ENCODE data around the gene BTG4.

GRCh38 chr11:111531136-111531535 lies 18.9 kb upstream of the BTG4 start:
- TF ChIP-seq CTCF (IDR thresholded peaks at IDR 0.05): no peak
- TF ChIP-seq POLR2A (IDR thresholded peaks at IDR 0.05): no peak
- TF ChIP-seq POLR2AphosphoS5 (IDR thresholded peaks at IDR 0.05; ENCODE audit: insufficient read depth in 1 of 2, low read depth in 1 of 2): no peak

Data from vagina (tissue), 2 donors.